Activated naive CD4-positive, alpha-beta T cell treated with anti-CD3 and anti-CD28 coated beads, Interleukin-2, amount 50 U/mL, for 72 hours (primary cell): ENCODE data around the gene AKAP6. TPM values are rescaled to one million over a fixed set of nuclear protein-coding genes. Genes with fewer than 3 reads are reported as not detected.
"Not testable (repeated sequence)": the region's sequence is repeated elsewhere in the genome, so short reads cannot be mapped to it uniquely, and the experiment has no call there.

Experiments
- ATAC-seq, 2 donors: fragments of 150-1000 bp; cut with Tn5 transposase; 2 replicates each; pipeline ENCODE4 v1.10.0; 2021; ENCODE audit warnings: mild to moderate bottlenecking in 2 of 2, moderate library complexity in 2 of 2
- DNase-seq, 2 donors: peaks; one replicate each; pipeline ENCODE4 v3.0.0; 2021 to 2022; ENCODE audit warnings: low spot score in 2 of 2
- H3K27ac Mint-ChIP-seq, 2 donors: one replicate each; pipeline ENCODE4 v1.8.0; 2022; ENCODE audit warnings: mild to moderate bottlenecking in 2 of 2, mixed read lengths in 2 of 2
- H3K36me3 Mint-ChIP-seq, 2 donors: one replicate each; pipeline ENCODE4 v1.8.0; 2022; ENCODE audit warnings: mixed read lengths in 2 of 2
- H3K9me3 Mint-ChIP-seq, 2 donors: one replicate each; pipeline ENCODE4 v1.8.0; 2022; ENCODE audit warnings: mixed read lengths in 2 of 2
- total RNA-seq, 2 donors: library from RNA; stranded (reverse); gene quantifications; one replicate each; pipeline ENCODE4 v1.2.3, GENCODE V29; 2022

AKAP6 gene
- total RNA-seq, 2 donors from 2014 or later, result 2.5 to 3.3 TPM

DNA sequence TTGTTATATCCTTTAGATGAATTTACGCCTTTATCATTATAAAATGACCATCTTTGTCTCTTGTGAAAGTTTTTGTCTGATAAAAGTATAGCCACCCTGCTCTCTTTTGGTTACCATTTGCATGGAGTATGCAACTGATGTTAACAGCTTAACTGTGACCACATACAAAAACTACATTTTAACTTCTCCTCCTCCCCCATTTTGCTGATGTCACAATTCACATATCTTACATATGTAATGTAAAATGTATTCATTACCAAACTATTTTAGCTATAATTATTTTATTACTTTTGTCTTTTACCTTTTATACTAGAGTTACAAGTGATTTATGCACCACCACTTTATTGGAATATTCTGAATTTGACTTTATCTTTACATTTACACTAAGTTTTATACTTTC lies 425.1 kb downstream of the AKAP6 start:
- ATAC-seq (no peak), DNase-seq (no peak)
- no peak overlapping the region for H3K27ac Mint-ChIP-seq
- peaks cover 10 to 15% of the 10 kb centered on the region in 2 donors for H3K36me3 Mint-ChIP-seq
- H3K9me3 Mint-ChIP-seq, result peaks cover 24 to 31% of the 10 kb centered on the region in 2 donors

DNA sequence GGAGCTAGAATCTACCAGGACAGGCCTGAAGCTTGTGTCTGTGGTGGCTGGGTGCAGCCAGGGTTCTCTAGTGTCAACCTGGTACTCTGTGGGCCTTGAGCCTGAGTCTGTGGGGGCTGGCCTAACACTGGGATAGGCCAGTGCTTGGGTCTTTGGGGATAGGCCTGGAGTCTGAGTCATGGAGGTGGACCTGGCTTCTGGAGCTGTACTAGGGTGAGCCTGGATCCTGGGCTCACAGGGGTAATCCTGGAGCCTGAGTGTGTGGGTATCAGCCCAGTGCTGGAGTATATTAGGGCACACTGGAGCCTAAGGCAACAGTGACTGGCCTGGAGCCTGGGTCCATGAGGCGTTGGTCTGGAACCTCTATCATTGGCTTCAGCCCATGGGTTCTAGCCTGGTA lies 427.1 kb downstream of the AKAP6 start:
- ATAC-seq, result no peak
- H3K27ac Mint-ChIP-seq, result no peak overlapping the region
- H3K9me3 Mint-ChIP-seq, result peaks cover 24 to 31% of the 10 kb centered on the region in 2 donors
- no peak for DNase-seq
- H3K36me3 Mint-ChIP-seq, result peaks cover 10 to 15% of the 10 kb centered on the region in 2 donors

DNA sequence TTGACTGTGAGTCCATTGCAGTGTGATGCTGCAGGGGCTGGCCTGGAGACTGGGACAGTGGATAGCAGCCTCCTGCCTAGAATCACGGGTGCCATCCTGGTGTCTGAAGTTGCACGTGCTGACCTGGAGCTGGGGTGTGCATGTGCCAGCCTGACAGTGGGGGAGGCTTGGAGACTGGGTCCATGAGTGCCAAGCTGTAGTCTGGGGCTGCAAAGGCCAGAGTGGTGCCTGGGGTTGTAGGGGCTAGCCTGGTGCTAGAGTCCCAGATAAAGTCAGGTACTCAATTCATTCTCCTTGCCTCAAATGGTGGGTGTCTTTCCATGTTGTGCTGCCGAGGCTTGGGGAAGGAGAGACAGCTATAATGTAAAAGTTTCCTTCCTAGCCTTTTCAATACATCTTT lies 427.7 kb downstream of the AKAP6 start:
- ATAC-seq, result no peak
- Mint-ChIP-seq H3K27ac (no peak overlapping the region), H3K9me3 (peaks cover 24 to 31% of the 10 kb centered on the region in 2 donors), H3K36me3 (peaks cover 10 to 15% of the 10 kb centered on the region in 2 donors)
- no peak for DNase-seq

DNA sequence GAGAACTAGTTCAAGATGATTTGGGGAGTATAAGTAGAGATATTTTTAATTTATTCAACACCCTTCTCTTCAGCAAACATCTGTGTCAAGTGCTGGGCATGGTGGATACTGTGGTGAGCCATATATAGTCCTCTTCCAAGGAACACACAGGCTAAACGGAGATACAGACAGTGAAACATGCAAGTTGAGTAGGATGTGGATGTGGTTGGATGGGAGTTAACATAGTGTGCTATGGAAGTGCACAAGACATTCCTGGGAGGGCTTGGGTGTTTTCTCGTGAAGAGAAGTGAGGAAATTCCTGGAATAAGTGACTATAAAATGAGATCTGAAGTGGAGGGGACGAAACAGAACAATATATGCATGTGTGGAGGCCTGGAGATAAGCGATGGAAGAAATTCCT lies 428.5 kb downstream of the AKAP6 start:
- Mint-ChIP-seq H3K27ac (no peak overlapping the region), H3K36me3 (peaks cover 10 to 15% of the 10 kb centered on the region in 2 donors), H3K9me3 (peaks cover 24 to 31% of the 10 kb centered on the region in 2 donors)
- ATAC-seq, result no peak
- no peak for DNase-seq

DNA sequence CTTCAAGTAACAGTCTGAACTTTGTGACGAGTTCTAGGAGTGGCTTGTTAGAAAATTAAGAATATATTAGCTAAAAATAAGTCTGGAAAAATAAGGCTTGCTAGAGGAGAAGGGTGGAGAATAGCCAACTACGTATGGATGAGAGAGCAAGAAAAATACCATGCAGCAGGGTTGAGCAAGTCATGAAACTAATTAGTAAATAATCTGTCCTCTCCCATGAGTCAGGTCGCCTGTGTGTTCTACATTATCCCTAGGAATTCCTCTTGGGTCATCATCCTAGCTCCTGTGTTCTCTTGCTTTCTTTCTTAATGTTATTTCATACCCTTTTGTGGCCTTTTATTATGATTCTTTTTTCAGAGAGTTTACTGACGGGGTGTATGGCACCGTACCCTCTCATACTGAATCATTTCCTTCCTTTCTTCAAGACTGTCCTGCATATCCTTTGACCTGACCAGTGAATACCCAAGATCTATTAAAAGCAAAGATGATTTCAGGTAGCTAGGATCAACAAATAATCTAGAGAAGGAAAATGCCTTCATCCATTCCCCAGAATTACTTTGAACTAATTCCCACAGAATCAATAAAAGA lies 432.4 kb downstream of the AKAP6 start:
- DNase-seq (no peak), ATAC-seq (no peak)
- peaks cover 4 to 10% of the 10 kb centered on the region in 2 donors for H3K9me3 Mint-ChIP-seq
- H3K27ac Mint-ChIP-seq, result no peak overlapping the region
- H3K36me3 Mint-ChIP-seq, result peaks cover 0 to 7% of the 10 kb centered on the region in 2 donors

DNA sequence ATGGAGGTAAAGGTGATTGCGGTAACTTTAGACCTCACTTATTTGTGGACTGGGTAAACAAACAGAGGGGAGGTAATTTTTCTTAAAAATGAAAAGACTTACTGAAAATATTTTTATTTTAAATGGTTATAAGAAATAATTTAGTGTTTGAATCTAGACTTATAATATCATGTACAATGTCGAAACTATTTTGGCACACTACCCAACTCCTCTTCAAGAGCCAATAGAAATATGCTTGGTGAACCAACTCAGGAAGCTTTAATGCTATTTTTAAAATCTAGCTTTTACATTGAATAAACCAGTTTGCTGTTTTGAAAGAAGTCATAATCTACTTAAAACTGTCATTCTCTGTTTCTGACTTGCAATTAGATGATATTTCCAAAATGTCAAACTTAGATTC lies 433.8 kb downstream of the AKAP6 start:
- Mint-ChIP-seq H3K36me3 (no peaks in the 10 kb centered on the region), H3K9me3 (peaks cover 0 to under 1% of the 10 kb centered on the region in 2 donors), H3K27ac (no peak overlapping the region)
- DNase-seq (no peak), ATAC-seq (no peak)

DNA sequence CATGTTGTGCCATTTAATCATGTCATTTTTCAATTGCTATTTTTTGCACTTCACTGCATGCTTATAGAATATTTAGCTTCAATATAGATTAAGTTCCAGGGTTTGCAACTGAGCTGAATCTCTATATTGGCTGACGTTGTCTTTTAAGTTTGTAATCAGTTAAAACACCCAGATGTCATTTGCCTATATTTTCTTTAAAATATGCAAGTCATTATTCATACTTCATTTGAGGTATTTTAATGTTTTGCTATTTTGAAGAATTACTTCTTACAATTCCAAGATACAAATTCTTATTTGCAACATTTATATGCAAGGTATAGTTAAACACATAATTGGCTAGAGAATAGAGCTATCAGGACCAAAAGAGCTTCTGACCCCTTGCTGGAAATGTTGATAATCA lies 434.6 kb downstream of the AKAP6 start:
- no peaks in the 10 kb centered on the region for H3K36me3 Mint-ChIP-seq
- H3K27ac Mint-ChIP-seq, result no peak overlapping the region
- DNase-seq (no peak), ATAC-seq (no peak)
- no peaks in the 10 kb centered on the region for H3K9me3 Mint-ChIP-seq

DNA sequence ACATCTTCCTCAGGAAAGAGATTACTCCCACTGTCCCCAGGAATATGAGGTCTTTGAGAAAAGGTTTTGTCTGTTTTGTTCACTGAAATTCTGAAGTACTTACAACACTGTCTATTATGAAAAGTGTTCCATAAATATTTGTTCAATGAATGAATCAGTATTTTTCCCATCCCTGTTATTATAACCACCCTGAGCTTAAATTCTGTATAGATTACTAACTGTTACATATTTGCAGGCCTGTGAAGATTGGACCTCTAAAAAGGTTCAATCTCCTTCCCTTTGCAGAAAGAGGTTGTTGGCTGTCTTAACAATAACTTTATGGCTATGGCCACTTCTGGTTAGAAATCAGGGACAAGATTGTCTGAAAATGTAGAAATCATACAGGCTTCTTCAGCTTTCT lies 435.0 kb downstream of the AKAP6 start:
- Mint-ChIP-seq H3K27ac (no peak overlapping the region), H3K9me3 (no peaks in the 10 kb centered on the region), H3K36me3 (no peaks in the 10 kb centered on the region)
- no peak for DNase-seq
- ATAC-seq, result no peak

DNA sequence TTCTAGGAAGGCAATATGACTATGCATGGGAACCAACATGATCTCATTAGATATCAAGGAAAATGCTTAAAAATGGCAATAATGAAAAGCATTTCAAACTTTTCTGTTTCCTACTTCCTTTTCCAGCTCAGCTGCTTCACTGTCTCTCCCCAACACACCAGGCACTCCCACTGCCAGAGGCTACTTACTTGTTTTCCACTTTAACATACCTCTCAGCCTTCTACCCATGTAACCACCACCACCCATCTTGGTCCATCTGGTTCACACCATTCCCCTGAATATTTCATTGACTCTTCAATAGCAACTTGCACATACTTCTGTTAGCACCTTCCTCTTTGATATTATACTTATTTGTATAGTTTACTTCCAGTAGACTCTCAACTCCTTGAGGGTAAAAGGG lies 441.3 kb downstream of the AKAP6 start:
- no peaks in the 10 kb centered on the region for H3K9me3 Mint-ChIP-seq
- H3K27ac Mint-ChIP-seq, result no peak overlapping the region
- ATAC-seq (no peak), DNase-seq (no peak)
- no peaks in the 10 kb centered on the region for H3K36me3 Mint-ChIP-seq

DNA sequence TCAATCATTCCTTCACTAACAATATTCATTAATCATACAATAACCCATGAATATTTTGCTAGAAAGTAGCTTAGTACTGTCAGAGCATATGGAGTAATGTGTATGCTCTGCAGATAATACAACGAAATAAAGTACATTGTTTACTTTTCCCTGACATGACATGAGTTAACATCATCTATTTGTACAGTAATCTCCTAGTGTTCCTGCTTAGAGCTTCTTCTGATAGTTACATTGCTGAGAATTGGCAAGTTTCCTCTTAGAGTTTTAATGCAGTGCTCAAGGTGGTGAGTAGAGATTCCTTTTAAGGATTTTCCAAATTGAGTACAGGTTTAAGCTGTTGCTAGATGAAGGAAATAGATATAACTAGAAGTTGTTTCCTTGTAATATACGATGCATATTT lies 445.1 kb downstream of the AKAP6 start:
- DNase-seq (no peak), ATAC-seq (no peak)
- H3K9me3 Mint-ChIP-seq, result no peaks in the 10 kb centered on the region
- H3K27ac Mint-ChIP-seq, result no peak overlapping the region
- H3K36me3 Mint-ChIP-seq, result no peaks in the 10 kb centered on the region

DNA sequence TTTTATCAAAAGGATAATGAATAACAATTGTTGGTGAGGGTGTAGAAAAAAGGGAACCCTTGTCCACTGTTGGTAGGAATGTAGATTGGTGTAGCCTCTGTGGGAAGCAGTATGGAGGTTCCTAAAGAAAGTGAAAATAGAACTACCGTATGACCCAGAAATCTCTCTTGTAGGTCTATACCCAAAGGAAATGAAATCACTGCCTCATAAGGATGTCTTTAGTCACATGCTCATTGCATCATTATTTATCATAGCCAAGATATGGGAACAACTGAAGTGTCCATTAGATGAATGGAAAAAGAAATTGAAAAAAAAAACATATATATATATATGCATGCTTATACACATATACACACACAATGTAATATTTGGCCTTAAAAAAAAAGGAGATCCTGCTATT lies 450.7 kb downstream of the AKAP6 start:
- Mint-ChIP-seq H3K27ac (no peak overlapping the region), H3K9me3 (no peaks in the 10 kb centered on the region), H3K36me3 (no peaks in the 10 kb centered on the region)
- ATAC-seq, result no peak
- DNase-seq, result no peak

DNA sequence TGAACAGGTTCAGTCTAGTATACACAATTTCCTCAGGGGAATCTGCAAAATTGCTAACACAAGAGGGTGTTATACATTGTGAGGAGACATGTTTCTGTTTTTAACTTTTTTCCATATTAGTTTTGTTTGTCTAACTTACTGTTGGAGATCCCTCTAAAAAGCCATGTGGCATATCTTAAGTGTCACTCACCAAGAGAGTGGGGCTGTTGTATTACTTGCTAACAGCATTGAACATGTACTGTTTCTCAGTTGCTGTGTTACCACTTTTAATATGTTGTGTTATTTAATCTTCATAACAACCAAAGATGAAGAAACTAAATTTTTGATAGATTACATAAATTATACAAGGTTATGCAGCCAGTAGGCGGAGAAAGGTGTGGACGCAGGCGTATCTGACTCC lies 455.3 kb downstream of the AKAP6 start:
- Mint-ChIP-seq H3K27ac (no peak overlapping the region), H3K36me3 (peaks cover 2 to 5% of the 10 kb centered on the region in 2 donors), H3K9me3 (peaks cover 0 to 1% of the 10 kb centered on the region in 2 donors)
- ATAC-seq (no peak), DNase-seq (no peak)

DNA sequence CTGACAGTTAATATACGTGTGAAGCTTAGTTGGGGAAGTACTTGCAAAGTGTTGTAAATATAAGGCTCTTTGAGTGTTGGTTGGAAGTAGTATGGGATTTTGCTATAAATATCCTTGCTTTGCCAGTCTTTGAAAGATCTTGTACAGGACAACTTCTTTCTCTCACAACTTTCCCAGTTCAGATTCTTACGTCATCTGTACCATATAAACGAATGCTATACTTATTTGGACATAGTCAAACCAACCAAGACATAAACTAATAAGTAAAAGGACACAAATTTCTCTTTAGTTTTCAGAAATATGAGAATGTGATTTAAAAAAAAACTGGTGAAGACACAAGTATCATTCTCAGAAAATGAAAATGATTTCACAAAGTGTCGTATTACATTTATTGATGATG lies 456.5 kb downstream of the AKAP6 start:
- Mint-ChIP-seq H3K36me3 (peaks cover 5 to 10% of the 10 kb centered on the region in 2 donors), H3K9me3 (peaks cover 6 to 8% of the 10 kb centered on the region in 2 donors), H3K27ac (no peak overlapping the region)
- DNase-seq (no peak), ATAC-seq (no peak)

DNA sequence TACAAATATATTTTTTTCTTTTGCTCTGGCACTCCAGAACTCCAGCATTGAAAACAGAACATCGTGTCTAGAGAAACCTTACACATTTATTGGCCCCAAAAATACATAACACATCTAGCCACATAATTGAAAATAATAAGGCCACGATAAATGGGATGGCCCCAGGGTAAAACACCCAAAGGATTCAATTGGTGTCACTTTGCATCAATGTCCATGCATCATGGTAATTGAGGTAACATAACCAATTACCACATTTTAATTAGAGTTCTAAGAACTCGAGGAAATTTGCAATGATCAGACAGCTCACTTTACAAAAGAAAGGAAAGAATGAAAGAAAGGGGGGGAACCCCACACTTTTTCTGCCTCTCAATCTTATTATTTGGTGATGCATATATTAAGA lies 457.8 kb downstream of the AKAP6 start:
- ATAC-seq (no peak), DNase-seq (no peak)
- H3K36me3 Mint-ChIP-seq, result peaks cover 10 to 13% of the 10 kb centered on the region in 2 donors
- peaks cover 8 to 12% of the 10 kb centered on the region in 2 donors for H3K9me3 Mint-ChIP-seq
- H3K27ac Mint-ChIP-seq, result no peak overlapping the region

DNA sequence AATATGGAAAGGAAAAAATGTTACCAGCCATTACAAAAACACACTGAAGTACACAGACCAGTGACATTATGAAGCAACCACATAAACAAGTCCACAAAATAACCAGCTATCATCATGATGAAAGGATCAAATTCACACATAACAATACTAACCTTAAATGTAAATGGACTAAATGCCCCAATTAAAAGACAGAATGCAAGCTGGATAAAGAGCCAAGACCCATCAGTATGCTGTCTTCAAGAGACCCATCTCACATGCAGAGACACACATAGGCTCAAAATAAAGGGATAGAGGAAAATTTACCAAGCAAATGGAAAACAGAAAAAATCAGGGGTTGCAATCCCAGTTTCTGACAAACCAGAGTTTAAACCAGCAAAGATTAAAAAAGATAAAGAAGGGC lies 463.9 kb downstream of the AKAP6 start:
- DNase-seq, H3K27ac Mint-ChIP-seq, ATAC-seq: not testable (repeated sequence)
- peaks cover 26 to 32% of the 10 kb centered on the region in 2 donors for H3K36me3 Mint-ChIP-seq
- peaks cover 30 to 42% of the 10 kb centered on the region in 2 donors for H3K9me3 Mint-ChIP-seq

DNA sequence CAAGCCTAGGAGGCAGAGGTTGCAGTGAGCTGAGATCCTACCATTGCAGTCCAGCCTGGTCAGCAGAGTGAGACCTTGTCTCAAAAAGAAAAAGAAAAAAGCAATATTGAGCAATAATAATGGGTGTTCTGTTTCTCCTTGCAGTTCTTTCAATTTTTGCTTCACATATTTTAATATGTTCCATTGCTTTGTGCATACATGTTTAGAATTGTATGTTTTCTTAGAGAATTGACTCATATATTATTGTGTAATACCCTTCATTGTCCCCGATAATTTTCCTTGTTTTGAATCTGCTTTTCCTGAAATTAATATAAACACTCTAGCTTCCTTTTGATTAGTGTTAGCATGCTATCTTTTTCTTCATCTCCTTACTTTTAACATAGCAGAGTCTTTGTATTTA lies 471.2 kb downstream of the AKAP6 start:
- H3K27ac Mint-ChIP-seq, result no peak overlapping the region
- H3K9me3 Mint-ChIP-seq, result peaks cover 31 to 37% of the 10 kb centered on the region in 2 donors
- DNase-seq (no peak), ATAC-seq (no peak)
- peaks cover 12 to 22% of the 10 kb centered on the region in 2 donors for H3K36me3 Mint-ChIP-seq

DNA sequence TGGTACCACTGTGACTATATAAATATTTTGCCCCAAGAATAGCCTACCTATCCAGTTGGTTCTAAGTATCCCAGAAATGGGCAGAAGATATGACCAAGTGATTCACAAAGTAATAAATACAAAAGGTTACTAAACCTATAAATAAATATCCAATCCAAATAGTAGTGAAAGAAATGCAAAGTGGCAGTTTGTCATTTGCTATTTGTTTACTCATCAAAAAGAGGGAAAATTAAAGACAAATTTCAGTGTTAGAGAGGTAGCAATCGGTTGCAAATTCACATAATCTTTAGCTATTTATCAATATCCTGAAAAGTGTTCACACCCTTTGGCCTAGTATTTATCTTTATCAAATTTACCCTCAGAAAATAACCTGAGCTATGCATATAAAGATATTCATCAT lies 473.2 kb downstream of the AKAP6 start:
- DNase-seq, result no peak
- Mint-ChIP-seq H3K27ac (no peak overlapping the region), H3K9me3 (peaks cover 30 to 35% of the 10 kb centered on the region in 2 donors), H3K36me3 (peaks cover 12 to 22% of the 10 kb centered on the region in 2 donors)
- ATAC-seq, result no peak

DNA sequence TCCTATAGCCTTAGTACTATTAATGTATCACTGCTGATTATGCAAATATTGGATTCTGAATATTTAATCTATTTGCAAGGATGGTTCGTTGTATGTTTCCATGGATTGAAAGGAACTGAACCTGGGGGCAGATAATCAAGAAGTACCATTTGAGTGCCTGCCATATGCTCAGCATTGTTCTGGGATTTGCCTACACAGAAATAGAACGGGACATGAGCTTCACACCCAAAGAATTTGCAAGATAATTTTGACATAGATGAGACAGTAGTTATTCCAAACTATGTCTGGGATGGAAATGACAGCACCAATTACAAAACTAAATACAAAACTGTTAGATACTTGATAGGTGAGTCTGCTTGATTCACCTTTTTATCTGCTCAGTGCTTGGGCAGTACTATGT lies 476.9 kb downstream of the AKAP6 start:
- no peak for ATAC-seq
- H3K27ac Mint-ChIP-seq, result no peak overlapping the region

More for the DNA sequence above, 476.9 kb downstream of the AKAP6 start:
- H3K9me3 Mint-ChIP-seq, result peaks cover 23 to 28% of the 10 kb centered on the region in 2 donors
- no peak for DNase-seq
- H3K36me3 Mint-ChIP-seq, result peaks cover 12 to 22% of the 10 kb centered on the region in 2 donors
